WTC11 (cell line): ENCODE results near the gene PTPRN2. TPM values are rescaled to one million over a fixed set of nuclear protein-coding genes. Genes with fewer than 3 reads are reported as not detected.
"Not testable (repeated sequence)": the region's sequence is repeated elsewhere in the genome, so short reads cannot be mapped to it uniquely, and the experiment has no call there.

Experiments used
- ATAC-seq: fragments of 200-7000 bp; cut with Tn5 transposase; 2 replicates; pipeline ENCODE4 v1.10.0; 2021; ENCODE audit warnings: mild to moderate bottlenecking, moderate library complexity
- CTCF ChIA-PET: fragments of 300-600 bp; sonication (Branson Sonifier 250); formaldehyde crosslinking; loops from one replicate; lab custom pipeline; 2021; ENCODE audit warnings: antibody characterized with exemption; lab: Charles Lee
- POLR2A ChIA-PET: fragments of 350-600 bp; sonication (Branson Sonifier 250); formaldehyde crosslinking; loops from one replicate; lab custom pipeline; 2021; ENCODE audit warnings: antibody characterized with exemption; lab: Charles Lee
- DNase-seq: peaks from one replicate; pipeline ENCODE4 v3.0.0; 2021; ENCODE audit warnings: low spot score
- H3K27ac Mint-ChIP-seq: 2 replicates; pipeline ENCODE4 v1.8.0; 2021; ENCODE audit warnings: mixed read lengths
- H3K27me3 Mint-ChIP-seq: 2 replicates; pipeline ENCODE4 v1.8.0; 2021; ENCODE audit warnings: low read depth, mild to moderate bottlenecking, moderate library complexity, mixed read lengths
- H3K36me3 Mint-ChIP-seq: 2 replicates; pipeline ENCODE4 v1.8.0; 2021; ENCODE audit warnings: mixed read lengths
- H3K4me1 Mint-ChIP-seq: 2 replicates; pipeline ENCODE4 v1.8.0; 2022; ENCODE audit warnings: mixed read lengths
- H3K4me3 Mint-ChIP-seq: 2 replicates; pipeline ENCODE4 v1.8.0; 2021; ENCODE audit warnings: mild to moderate bottlenecking, moderate library complexity, mixed read lengths
- H3K9me3 Mint-ChIP-seq: 2 replicates; pipeline ENCODE4 v1.8.0; 2021; ENCODE audit warnings: mixed read lengths
- CTCF ChIP-seq: fragments of 200-600 bp; IDR thresholded peaks from 2 replicates; pipeline ENCODE4 v1.8.0; 2022; ENCODE audit warnings: antibody characterized with exemption
- E2F5 ChIP-seq: sonication (generic); formaldehyde crosslinking; IDR thresholded peaks from 2 replicates; pipeline ENCODE4 v1.8.1; 2022; ENCODE audit warnings: mild to moderate bottlenecking, moderate library complexity, missing genetic modification reagents
- MXD4 ChIP-seq: fragments of 250-450 bp; sonication (Bioruptor Pico); IDR thresholded peaks from 2 replicates; pipeline ENCODE4 v1.8.0; 2021; ENCODE audit warnings: mild to moderate bottlenecking, moderate library complexity, borderline replicate concordance
- MYBL2 ChIP-seq: sonication (generic); formaldehyde crosslinking; IDR thresholded peaks from 2 replicates; pipeline ENCODE4 v1.8.1; 2023; ENCODE audit warnings: mild to moderate bottlenecking, moderate library complexity, missing genetic modification reagents
- NFATC4 ChIP-seq: fragments of 250-450 bp; sonication (Bioruptor Pico); IDR thresholded peaks from 2 replicates; pipeline ENCODE4 v1.9.0; 2021; ENCODE audit warnings: mild to moderate bottlenecking
- PRRX2 ChIP-seq: fragments of 250-450 bp; sonication (Bioruptor Pico); IDR thresholded peaks from 2 replicates; pipeline ENCODE4 v1.8.0; 2021; ENCODE audit warnings: mild to moderate bottlenecking
- TEAD1 ChIP-seq: sonication (generic); formaldehyde crosslinking; IDR thresholded peaks from 2 replicates; pipeline ENCODE4 v1.8.0; 2022; ENCODE audit warnings: mild to moderate bottlenecking, missing genetic modification reagents
- TEAD4 ChIP-seq: sonication (generic); formaldehyde crosslinking; IDR thresholded peaks from 2 replicates; pipeline ENCODE4 v1.8.0; 2022; ENCODE audit warnings: mild to moderate bottlenecking, missing genetic modification reagents
- ZNF219 ChIP-seq: sonication (generic); formaldehyde crosslinking; IDR thresholded peaks from 2 replicates; pipeline ENCODE4 v1.8.0; 2023; ENCODE audit warnings: missing genetic modification reagents, mild to moderate bottlenecking, borderline replicate concordance
- ZNF263 ChIP-seq: sonication (generic); formaldehyde crosslinking; IDR thresholded peaks from 2 replicates; pipeline ENCODE4 v1.8.1; 2022; ENCODE audit warnings: low read depth, mild to moderate bottlenecking, moderate library complexity, missing genetic modification reagents
- ZNF416 ChIP-seq: fragments of 250-450 bp; sonication (Bioruptor Pico); IDR thresholded peaks from 2 replicates; pipeline ENCODE4 v1.9.0; 2021; ENCODE audit warnings: mild to moderate bottlenecking, inconsistent platforms
- ZNF512 ChIP-seq: sonication (generic); formaldehyde crosslinking; IDR thresholded peaks from 2 replicates; pipeline ENCODE4 v1.8.1; 2022; ENCODE audit warnings: missing genetic modification reagents, borderline replicate concordance
- total RNA-seq: library from RNA; stranded (reverse); gene quantifications from 3 replicates; pipeline ENCODE4 v1.2.3, GENCODE V29; 2021
- TF ChIP-seq, protein P1 (sequence below): sonication (generic); formaldehyde crosslinking; IDR thresholded peaks from 2 replicates; pipeline ENCODE4 v1.8.1; 2023; ENCODE audit warnings: mild to moderate bottlenecking, missing genetic modification reagents, moderate library complexity
- TF ChIP-seq, protein P2 (sequence below): sonication (generic); formaldehyde crosslinking; conservative IDR thresholded peaks from 2 replicates; pipeline ENCODE4 v1.8.1; 2022; ENCODE audit warnings: mild to moderate bottlenecking, missing genetic modification reagents
- TF ChIP-seq, protein P3 (sequence below): sonication (generic); formaldehyde crosslinking; IDR thresholded peaks from 2 replicates; pipeline ENCODE4 v1.8.1; 2023; ENCODE audit warnings: mild to moderate bottlenecking, missing genetic modification reagents
- TF ChIP-seq, protein P4 (sequence below): fragments of 250-450 bp; sonication (Bioruptor Pico); IDR thresholded peaks from 2 replicates; pipeline ENCODE4 v1.9.0; 2021; ENCODE audit warnings: mild to moderate bottlenecking
- TF ChIP-seq, protein P5 (sequence below): sonication (generic); formaldehyde crosslinking; IDR thresholded peaks from 2 replicates; pipeline ENCODE4 v1.8.1; 2022; ENCODE audit warnings: low read depth, mild to moderate bottlenecking, moderate library complexity, missing genetic modification reagents, borderline replicate concordance

The PTPRN2 gene
- total RNA-seq, 1 experiment from 2014 or later: 4.7 TPM

- TF ChIP-seq, protein P1, sequence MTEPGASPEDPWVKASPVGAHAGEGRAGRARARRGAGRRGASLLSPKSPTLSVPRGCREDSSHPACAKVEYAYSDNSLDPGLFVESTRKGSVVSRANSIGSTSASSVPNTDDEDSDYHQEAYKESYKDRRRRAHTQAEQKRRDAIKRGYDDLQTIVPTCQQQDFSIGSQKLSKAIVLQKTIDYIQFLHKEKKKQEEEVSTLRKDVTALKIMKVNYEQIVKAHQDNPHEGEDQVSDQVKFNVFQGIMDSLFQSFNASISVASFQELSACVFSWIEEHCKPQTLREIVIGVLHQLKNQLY: no peak
- no peak for TF ChIP-seq NFATC4 (CRISPR knock-in tag)
- no peak for TF ChIP-seq TEAD4
- TF ChIP-seq, protein P2, sequence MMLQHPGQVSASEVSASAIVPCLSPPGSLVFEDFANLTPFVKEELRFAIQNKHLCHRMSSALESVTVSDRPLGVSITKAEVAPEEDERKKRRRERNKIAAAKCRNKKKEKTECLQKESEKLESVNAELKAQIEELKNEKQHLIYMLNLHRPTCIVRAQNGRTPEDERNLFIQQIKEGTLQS: no peak
- TF ChIP-seq, protein P3, sequence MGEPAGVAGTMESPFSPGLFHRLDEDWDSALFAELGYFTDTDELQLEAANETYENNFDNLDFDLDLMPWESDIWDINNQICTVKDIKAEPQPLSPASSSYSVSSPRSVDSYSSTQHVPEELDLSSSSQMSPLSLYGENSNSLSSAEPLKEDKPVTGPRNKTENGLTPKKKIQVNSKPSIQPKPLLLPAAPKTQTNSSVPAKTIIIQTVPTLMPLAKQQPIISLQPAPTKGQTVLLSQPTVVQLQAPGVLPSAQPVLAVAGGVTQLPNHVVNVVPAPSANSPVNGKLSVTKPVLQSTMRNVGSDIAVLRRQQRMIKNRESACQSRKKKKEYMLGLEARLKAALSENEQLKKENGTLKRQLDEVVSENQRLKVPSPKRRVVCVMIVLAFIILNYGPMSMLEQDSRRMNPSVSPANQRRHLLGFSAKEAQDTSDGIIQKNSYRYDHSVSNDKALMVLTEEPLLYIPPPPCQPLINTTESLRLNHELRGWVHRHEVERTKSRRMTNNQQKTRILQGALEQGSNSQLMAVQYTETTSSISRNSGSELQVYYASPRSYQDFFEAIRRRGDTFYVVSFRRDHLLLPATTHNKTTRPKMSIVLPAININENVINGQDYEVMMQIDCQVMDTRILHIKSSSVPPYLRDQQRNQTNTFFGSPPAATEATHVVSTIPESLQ (CRISPR knock-in tag): no peak
Measured at GRCh38 chr7:157565201-157565626, 1022.4 kb downstream of the PTPRN2 start (continued).

GRCh38 chr7:157564517-157565177, 1023.0 kb downstream of the PTPRN2 start:
- Mint-ChIP-seq H3K4me1 (peaks cover 11% of the 10 kb centered on the region), H3K4me3 (no peak overlapping the region), H3K27ac (no peak overlapping the region), H3K36me3 (no peaks in the 10 kb centered on the region; the same call in 1 of the 2 replicates), H3K9me3 (0 out of 2 replicates have a peak, but pooled peaks cover 4% of the 10 kb centered on the region), H3K27me3 (peaks cover 21% of the 10 kb centered on the region)
- ATAC-seq (no peak), DNase-seq (no peak)
- CTCF ChIA-PET: no interaction called here
- POLR2A ChIA-PET: no interaction called here
- TF ChIP-seq TEAD1 (CRISPR knock-in tag) (no peak), PRRX2 (CRISPR knock-in tag) (no peak), ZNF219 (CRISPR knock-in tag) (no peak), ZNF512 (CRISPR knock-in tag) (no peak), ZNF416 (no peak), MYBL2 (CRISPR knock-in tag) (no peak), ZNF263 (no peak), E2F5 (CRISPR knock-in tag) (no peak), CTCF (no peak), MXD4 (CRISPR knock-in tag) (no peak)
- TF ChIP-seq, protein P4, sequence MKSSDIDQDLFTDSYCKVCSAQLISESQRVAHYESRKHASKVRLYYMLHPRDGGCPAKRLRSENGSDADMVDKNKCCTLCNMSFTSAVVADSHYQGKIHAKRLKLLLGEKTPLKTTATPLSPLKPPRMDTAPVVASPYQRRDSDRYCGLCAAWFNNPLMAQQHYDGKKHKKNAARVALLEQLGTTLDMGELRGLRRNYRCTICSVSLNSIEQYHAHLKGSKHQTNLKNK (CRISPR knock-in tag): no peak
- TF ChIP-seq, protein P5, sequence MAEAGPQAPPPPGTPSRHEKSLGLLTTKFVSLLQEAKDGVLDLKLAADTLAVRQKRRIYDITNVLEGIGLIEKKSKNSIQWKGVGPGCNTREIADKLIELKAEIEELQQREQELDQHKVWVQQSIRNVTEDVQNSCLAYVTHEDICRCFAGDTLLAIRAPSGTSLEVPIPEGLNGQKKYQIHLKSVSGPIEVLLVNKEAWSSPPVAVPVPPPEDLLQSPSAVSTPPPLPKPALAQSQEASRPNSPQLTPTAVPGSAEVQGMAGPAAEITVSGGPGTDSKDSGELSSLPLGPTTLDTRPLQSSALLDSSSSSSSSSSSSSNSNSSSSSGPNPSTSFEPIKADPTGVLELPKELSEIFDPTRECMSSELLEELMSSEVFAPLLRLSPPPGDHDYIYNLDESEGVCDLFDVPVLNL (CRISPR knock-in tag): no peak
- TF ChIP-seq, protein P3 (CRISPR knock-in tag): no peak
- TF ChIP-seq, all 79 proteins: peak for 0

GRCh38 chr7:157563467-157564135, 1024.0 kb downstream of the PTPRN2 start:
- H3K27me3 Mint-ChIP-seq: peaks cover 13% of the 10 kb centered on the region
- CTCF ChIA-PET: not testable (repeated sequence)

More at GRCh38 chr7:157563467-157564135, 1024.0 kb downstream of the PTPRN2 start:
- DNase-seq, H3K36me3 Mint-ChIP-seq, H3K27ac Mint-ChIP-seq, POLR2A ChIA-PET, H3K4me3 Mint-ChIP-seq, ATAC-seq, H3K4me1 Mint-ChIP-seq, H3K9me3 Mint-ChIP-seq: not testable (repeated sequence)
